Measurements from ENCODE around the gene PIM1.

DNA sequence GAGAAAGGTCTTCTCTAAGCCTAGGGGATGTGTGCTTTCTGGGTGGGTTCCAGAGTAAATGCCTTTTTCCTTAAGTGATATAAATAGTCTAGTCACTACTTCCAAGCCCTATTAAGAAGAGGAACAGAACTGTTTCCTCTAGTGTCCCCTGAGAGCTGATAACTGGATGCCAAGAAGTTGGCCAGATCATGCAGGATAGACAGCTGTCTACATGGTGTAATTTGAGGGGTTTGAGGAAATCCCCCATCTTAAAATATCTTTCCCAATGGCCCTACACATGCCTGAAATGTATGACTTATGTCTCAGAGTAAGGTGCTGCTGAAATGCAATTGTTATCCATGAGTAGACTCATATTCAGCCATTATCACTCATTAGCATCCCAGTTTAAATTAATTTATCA, 20.2 kb upstream of the PIM1 start:
- TF ChIP-seq, protein P1, sequence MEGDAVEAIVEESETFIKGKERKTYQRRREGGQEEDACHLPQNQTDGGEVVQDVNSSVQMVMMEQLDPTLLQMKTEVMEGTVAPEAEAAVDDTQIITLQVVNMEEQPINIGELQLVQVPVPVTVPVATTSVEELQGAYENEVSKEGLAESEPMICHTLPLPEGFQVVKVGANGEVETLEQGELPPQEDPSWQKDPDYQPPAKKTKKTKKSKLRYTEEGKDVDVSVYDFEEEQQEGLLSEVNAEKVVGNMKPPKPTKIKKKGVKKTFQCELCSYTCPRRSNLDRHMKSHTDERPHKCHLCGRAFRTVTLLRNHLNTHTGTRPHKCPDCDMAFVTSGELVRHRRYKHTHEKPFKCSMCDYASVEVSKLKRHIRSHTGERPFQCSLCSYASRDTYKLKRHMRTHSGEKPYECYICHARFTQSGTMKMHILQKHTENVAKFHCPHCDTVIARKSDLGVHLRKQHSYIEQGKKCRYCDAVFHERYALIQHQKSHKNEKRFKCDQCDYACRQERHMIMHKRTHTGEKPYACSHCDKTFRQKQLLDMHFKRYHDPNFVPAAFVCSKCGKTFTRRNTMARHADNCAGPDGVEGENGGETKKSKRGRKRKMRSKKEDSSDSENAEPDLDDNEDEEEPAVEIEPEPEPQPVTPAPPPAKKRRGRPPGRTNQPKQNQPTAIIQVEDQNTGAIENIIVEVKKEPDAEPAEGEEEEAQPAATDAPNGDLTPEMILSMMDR (IDR thresholded peaks at IDR 0.05) = no peak
- TF ChIP-seq POLR2A (IDR thresholded peaks at IDR 0.05) = no peak
